Esophagus squamous epithelium (tissue), 5 donors: ENCODE measurements around the gene BDKRB1. TPM values are rescaled to one million over a fixed set of nuclear protein-coding genes. Genes with fewer than 3 reads are reported as not detected.

ENCODE experiments used
- DNase-seq: peaks from one replicate; lab custom pipeline; 2025; lab: John Stamatoyannopoulos, UW
- H3K27ac ChIP-seq, 4 donors: fragments of 200-600 bp; sonication (generic); one replicate each; pipeline ENCODE4 v1.5.1; 2016 to 2019; ENCODE audit warnings: mild to moderate bottlenecking in 1 of 4
- H3K27me3 ChIP-seq, 4 donors: fragments of 200-600 bp; sonication (generic); 1 replicate in 3 of 4; 2 replicates in 1 of 4; pipeline versions ENCODE4 v1.5.1 to v1.6.0; 2017 to 2021; ENCODE audit warnings: antibody characterized with exemption in 1 of 4
- H3K36me3 ChIP-seq, 3 donors: fragments of 200-600 bp; sonication (generic); one replicate each; pipeline ENCODE4 v1.5.1; 2016 to 2019
- H3K4me1 ChIP-seq, 3 donors: fragments of 200-600 bp; sonication (generic); one replicate each; pipeline ENCODE4 v1.5.1; 2017 to 2019
- H3K4me3 ChIP-seq, 4 donors: fragments of 200-600 bp; sonication (generic); 1 replicate in 3 of 4; 2 replicates in 1 of 4; pipeline ENCODE4 v1.5.1; 2016 to 2019; ENCODE audit warnings: mild to moderate bottlenecking in 2 of 4, moderate library complexity in 1 of 4
- H3K9me3 ChIP-seq, 3 donors: fragments of 200-600 bp; sonication (generic); one replicate each; pipeline ENCODE4 v1.5.1; 2016 to 2019
- POLR2A ChIP-seq, 4 donors: fragments of 450-650 bp; IDR thresholded peaks; one replicate each; pipeline ENCODE4 v1.6.1; 2017; ENCODE audit warnings: antibody characterized with exemption in 4 of 4, mild to moderate bottlenecking in 4 of 4, moderate library complexity in 3 of 4
- WGBS, 2 donors: methylation state at CpG; one replicate each; pipeline ENCODE4 v1.1.5; 2018; 5-methylcytosine and 5-hydroxymethylcytosine counted together
- intact Hi-C: fragments of 100-400 bp; cut with DNase I; formaldehyde crosslinking; loops from one replicate; pipeline ENCODE4 v1.15.0; 2022
- total RNA-seq, 4 donors: library from RNA; depleted of rRNA; stranded (reverse); fragments of >200 nt; gene quantifications; one replicate each; pipeline ENCODE4 v1.1.0, GENCODE V29; 2016
- TF ChIP-seq, protein P1 (sequence below), 6 experiments: fragments of 450-650 bp in 4 of 6; fragments of 200-600 bp in 2 of 6; sonication (generic) in 2 of 6; IDR thresholded peaks; one replicate each; pipeline ENCODE4 v1.5.1; 2016 to 2019; ENCODE audit warnings: antibody characterized with exemption in 6 of 6, mild to moderate bottlenecking in 4 of 6, moderate library complexity in 4 of 6
- donor health status: DM: yes; HTN: yes; CAD: no.

BDKRB1 gene
- total RNA-seq, 4 donors from 2014 or later = 4.0 to 12.2 (median 5.7) TPM

DNA sequence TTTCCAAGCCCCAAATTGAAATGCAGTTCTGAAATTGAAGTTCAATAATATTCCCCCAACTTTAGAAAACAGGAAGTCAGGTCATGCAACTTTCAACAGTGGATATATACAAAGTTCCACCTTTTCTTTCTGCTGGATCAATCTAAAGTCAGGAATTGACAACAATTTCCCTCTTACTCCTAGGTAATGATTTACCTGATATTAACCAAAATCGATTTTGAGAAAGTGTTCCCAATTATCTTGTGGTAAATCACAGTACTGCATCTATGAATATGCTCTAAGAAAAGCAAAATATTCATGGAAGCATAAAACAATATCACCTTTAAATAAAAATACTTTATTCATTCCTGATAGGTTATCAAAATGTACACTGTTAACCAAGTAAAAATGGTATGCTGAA lies 28.4 kb downstream of the BDKRB1 start:
- H3K27me3 ChIP-seq = no peaks in the 10 kb centered on the region
- H3K9me3 ChIP-seq = no peaks in the 10 kb centered on the region
- intact Hi-C loops = no loop called here
- WGBS, 2 donors = 43 to 80% methylated on average over 1 of the region's 1 CpG
- peaks cover 0 to 10% (median 0%) of the 10 kb centered on the region in 3 donors for H3K4me1 ChIP-seq
- no peak for DNase-seq
- H3K4me3 ChIP-seq = no peak overlapping the region
- TF ChIP-seq POLR2A (IDR thresholded peaks at IDR 0.05) = no peak
- TF ChIP-seq, protein P1, sequence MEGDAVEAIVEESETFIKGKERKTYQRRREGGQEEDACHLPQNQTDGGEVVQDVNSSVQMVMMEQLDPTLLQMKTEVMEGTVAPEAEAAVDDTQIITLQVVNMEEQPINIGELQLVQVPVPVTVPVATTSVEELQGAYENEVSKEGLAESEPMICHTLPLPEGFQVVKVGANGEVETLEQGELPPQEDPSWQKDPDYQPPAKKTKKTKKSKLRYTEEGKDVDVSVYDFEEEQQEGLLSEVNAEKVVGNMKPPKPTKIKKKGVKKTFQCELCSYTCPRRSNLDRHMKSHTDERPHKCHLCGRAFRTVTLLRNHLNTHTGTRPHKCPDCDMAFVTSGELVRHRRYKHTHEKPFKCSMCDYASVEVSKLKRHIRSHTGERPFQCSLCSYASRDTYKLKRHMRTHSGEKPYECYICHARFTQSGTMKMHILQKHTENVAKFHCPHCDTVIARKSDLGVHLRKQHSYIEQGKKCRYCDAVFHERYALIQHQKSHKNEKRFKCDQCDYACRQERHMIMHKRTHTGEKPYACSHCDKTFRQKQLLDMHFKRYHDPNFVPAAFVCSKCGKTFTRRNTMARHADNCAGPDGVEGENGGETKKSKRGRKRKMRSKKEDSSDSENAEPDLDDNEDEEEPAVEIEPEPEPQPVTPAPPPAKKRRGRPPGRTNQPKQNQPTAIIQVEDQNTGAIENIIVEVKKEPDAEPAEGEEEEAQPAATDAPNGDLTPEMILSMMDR (IDR thresholded peaks at IDR 0.05) = no peak
- no peak overlapping the region for H3K27ac ChIP-seq
- peaks cover 0 to 84% (median 6%) of the 10 kb centered on the region in 3 donors for H3K36me3 ChIP-seq

DNA sequence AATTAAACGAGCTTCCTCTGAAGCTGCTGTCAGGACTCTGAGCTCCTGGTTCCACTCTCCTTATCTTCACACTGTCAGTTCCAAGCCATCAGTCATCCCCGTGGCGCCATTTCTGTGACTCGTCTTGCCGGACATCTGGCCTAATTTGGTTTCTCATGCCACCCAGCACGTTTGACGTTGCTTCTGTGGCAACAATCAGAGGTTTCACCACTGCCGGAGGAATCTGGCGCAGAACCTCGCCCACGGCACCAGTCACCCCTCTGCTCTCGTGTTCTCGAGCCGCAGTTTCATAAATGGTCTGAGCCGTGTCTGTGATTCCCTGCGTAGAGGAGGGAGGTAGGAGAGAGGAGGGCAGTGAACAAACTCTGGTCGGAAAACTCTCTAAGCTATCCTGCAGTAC lies 29.7 kb downstream of the BDKRB1 start:
- intact Hi-C loops = no loop called here
- H3K4me3 ChIP-seq = no peak overlapping the region
- no peaks in the 10 kb centered on the region for H3K27me3 ChIP-seq
- peaks cover 0 to 10% (median 0%) of the 10 kb centered on the region in 3 donors for H3K4me1 ChIP-seq
- TF ChIP-seq, protein P1 (IDR thresholded peaks at IDR 0.05) = no peak
- TF ChIP-seq POLR2A (IDR thresholded peaks at IDR 0.05) = no peak
- H3K36me3 ChIP-seq = peaks cover 0 to 88% (median 6%) of the 10 kb centered on the region in 3 donors
- H3K9me3 ChIP-seq = no peaks in the 10 kb centered on the region
- WGBS, 2 donors = 83 to 84% methylated on average over 14 to 17 of the region's 17 CpGs
- no peak for DNase-seq
- no peak overlapping the region for H3K27ac ChIP-seq

DNA sequence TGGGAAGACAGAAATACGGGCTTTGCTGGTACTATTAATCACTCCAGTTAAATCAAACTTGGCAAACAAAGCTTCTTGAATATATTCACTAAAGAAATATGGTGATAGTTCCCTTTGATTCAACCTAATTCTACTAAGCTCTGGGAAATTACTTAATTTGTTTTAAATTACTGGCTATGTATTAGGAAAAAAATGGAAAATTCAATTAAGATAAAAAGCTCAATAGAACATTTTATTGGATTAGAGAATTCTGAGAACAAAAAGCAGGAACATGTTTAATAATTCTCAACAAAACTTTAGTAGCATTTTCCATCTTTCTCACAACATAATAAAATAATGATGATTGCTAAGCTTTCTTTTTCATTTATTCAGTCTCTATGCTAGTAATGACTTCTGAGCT lies 30.2 kb downstream of the BDKRB1 start:
- H3K27me3 ChIP-seq = no peaks in the 10 kb centered on the region
- no peaks in the 10 kb centered on the region for H3K9me3 ChIP-seq
- DNase-seq = no peak
- H3K36me3 ChIP-seq = peaks cover 0 to 93% (median 6%) of the 10 kb centered on the region in 3 donors
- intact Hi-C loops = no loop called here
- no peak for TF ChIP-seq POLR2A (IDR thresholded peaks at IDR 0.05)
- TF ChIP-seq, protein P1 (IDR thresholded peaks at IDR 0.05) = no peak
- no peak overlapping the region for H3K27ac ChIP-seq
- 78 to 83% methylated on average over 1 of the region's 1 CpG for WGBS, 2 donors
- no peak overlapping the region for H3K4me3 ChIP-seq
- H3K4me1 ChIP-seq = peaks cover 0 to 10% (median 0%) of the 10 kb centered on the region in 3 donors

DNA sequence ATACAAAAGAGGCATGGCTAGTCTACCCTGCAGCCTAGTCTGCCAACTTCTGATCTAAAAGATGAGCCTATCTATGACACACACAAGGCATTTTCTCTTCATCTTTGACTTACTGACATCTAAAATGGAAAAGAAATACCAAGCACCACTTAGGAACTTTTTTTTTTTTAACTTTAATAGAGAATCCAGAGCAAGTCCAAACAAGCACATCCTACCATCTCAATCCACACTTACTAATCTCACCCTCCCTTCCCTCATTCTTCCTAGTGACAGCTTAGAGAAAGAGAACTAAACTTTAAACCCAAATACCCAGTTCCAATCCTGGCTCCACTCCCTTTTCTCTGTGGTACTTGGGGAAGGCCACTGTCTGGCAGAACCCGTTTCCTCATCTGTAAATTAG lies 31.8 kb downstream of the BDKRB1 start:
- H3K27ac ChIP-seq = no peak overlapping the region
- no peaks in the 10 kb centered on the region for H3K9me3 ChIP-seq
- 33 to 61% methylated on average over 1 of the region's 1 CpG for WGBS, 2 donors
- peaks cover 0 to 97% (median 3%) of the 10 kb centered on the region in 3 donors for H3K36me3 ChIP-seq
- TF ChIP-seq, protein P1 (IDR thresholded peaks at IDR 0.05) = no peak
- no peak for TF ChIP-seq POLR2A (IDR thresholded peaks at IDR 0.05)
- H3K4me3 ChIP-seq = no peak overlapping the region
- DNase-seq = no peak
- peaks cover 0 to 10% (median 0%) of the 10 kb centered on the region in 3 donors for H3K4me1 ChIP-seq
- H3K27me3 ChIP-seq = no peaks in the 10 kb centered on the region
- intact Hi-C loops = no loop called here

DNA sequence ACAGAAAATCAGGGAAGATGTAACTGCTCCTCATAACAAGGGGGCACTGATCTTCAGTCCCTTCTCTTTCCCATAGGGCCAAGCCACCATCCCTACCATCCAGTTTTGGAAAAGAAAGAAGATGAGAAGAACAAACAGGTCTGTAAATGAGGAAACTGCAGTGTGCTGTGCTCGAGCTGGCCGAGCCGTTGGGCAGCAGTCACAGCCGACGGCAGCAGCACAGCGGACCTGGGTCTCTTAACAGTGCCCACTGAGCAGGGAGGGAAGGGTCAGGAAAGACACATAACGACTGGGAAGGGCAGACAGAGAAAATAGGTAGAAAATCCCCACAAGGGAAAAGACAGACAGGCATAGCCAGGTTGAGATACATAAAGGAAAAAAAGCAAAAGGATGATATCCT lies 38.2 kb downstream of the BDKRB1 start:
- 88 to 91% methylated on average over 7 of the region's 7 CpGs for WGBS, 2 donors
- TF ChIP-seq, protein P1 (IDR thresholded peaks at IDR 0.05) = no peak
- TF ChIP-seq POLR2A (IDR thresholded peaks at IDR 0.05) = no peak
- H3K4me3 ChIP-seq = no peak overlapping the region
- H3K27me3 ChIP-seq = no peaks in the 10 kb centered on the region
- no peaks in the 10 kb centered on the region for H3K4me1 ChIP-seq
- no peak overlapping the region for H3K27ac ChIP-seq
- H3K36me3 ChIP-seq = peaks cover 0 to 60% (median 0%) of the 10 kb centered on the region in 3 donors
- intact Hi-C loops = no loop called here
- no peak for DNase-seq
- H3K9me3 ChIP-seq = no peaks in the 10 kb centered on the region
